Activated CD8-positive, alpha-beta memory T cell treated with anti-CD3 and anti-CD28 coated beads for 1 hour (primary cell): ENCODE data around the gene NDFIP2.
"Not testable (repeated sequence)": the region's sequence is repeated elsewhere in the genome, so short reads cannot be mapped to it uniquely, and the experiment has no call there.

Experiments used
- DNase-seq, 2 donors: peaks; one replicate each; pipeline ENCODE4 v3.0.0-alpha.2; 2020; ENCODE audit warnings: low read depth in 1 of 2; ENCODE audit errors: extremely low read depth in 1 of 2

The NDFIP2 gene

GRCh38 chr13:79531542-79532254 lies 50.7 kb downstream of the NDFIP2 start:
- DNase-seq, result no peak

GRCh38 chr13:79532576-79532975 lies 51.6 kb downstream of the NDFIP2 start:
- DNase-seq, result no peak

- no peak for DNase-seq
Observed at GRCh38 chr13:79533781-79534400, 52.9 kb downstream of the NDFIP2 start.

GRCh38 chr13:79534596-79534995 lies 53.6 kb downstream of the NDFIP2 start:
- DNase-seq, result no peak

GRCh38 chr13:79538757-79539156 lies 57.8 kb downstream of the NDFIP2 start:
- DNase-seq, result no peak

GRCh38 chr13:79540504-79540903 lies 59.5 kb downstream of the NDFIP2 start:
- DNase-seq, result no peak

GRCh38 chr13:79541426-79542049 lies 60.6 kb downstream of the NDFIP2 start:
- DNase-seq, result no peak

- no peak for DNase-seq
Observed at GRCh38 chr13:79543883-79544282, 62.9 kb downstream of the NDFIP2 start.

- DNase-seq, result no peak
Observed at GRCh38 chr13:79547211-79548195, 66.5 kb downstream of the NDFIP2 start.

GRCh38 chr13:79548902-79549301 lies 67.9 kb downstream of the NDFIP2 start:
- DNase-seq, result no peak

- no peak for DNase-seq
Observed at GRCh38 chr13:79549355-79550106, 68.6 kb downstream of the NDFIP2 start.

GRCh38 chr13:79557666-79558065 lies 76.7 kb downstream of the NDFIP2 start:
- no peak for DNase-seq

GRCh38 chr13:79560954-79561353 lies 80.0 kb downstream of the NDFIP2 start:
- DNase-seq, result no peak

GRCh38 chr13:79562557-79562956 lies 81.6 kb downstream of the NDFIP2 start:
- DNase-seq, result no peak

- DNase-seq, result no peak
Observed at GRCh38 chr13:79566118-79566517, 85.2 kb downstream of the NDFIP2 start.

GRCh38 chr13:79571147-79571546 lies 90.2 kb downstream of the NDFIP2 start:
- DNase-seq, result no peak

- DNase-seq, result not testable (repeated sequence)
Observed at GRCh38 chr13:79573892-79574291, 92.9 kb downstream of the NDFIP2 start.

GRCh38 chr13:79581870-79582315 lies 100.9 kb downstream of the NDFIP2 start:
- no peak for DNase-seq

- DNase-seq, result no peak
Observed at GRCh38 chr13:79582896-79583295, 101.9 kb downstream of the NDFIP2 start.

GRCh38 chr13:79585033-79585432 lies 104.1 kb downstream of the NDFIP2 start:
- DNase-seq, result no peak
